NOMO-1 treated with dmso at 0.1 percent for 144 hours (cell line): ENCODE results near the gene BCAS4.
A peak's percentile ranks its signal among the peaks of the same experiment; 100 is the strongest.
"Not testable (repeated sequence)": the region's sequence is repeated elsewhere in the genome, so short reads cannot be mapped to it uniquely, and the experiment has no call there.

Experiments
- DNase-seq: peaks from one replicate; lab custom pipeline; 2025; ENCODE audit not compliant: unreplicated experiment; lab: John Stamatoyannopoulos, UW

The BCAS4 gene

GRCh38 chr20:50769551-50770085 is 25.2 kb upstream of the BCAS4 start:
- DNase-seq = not testable (repeated sequence)

DNA sequence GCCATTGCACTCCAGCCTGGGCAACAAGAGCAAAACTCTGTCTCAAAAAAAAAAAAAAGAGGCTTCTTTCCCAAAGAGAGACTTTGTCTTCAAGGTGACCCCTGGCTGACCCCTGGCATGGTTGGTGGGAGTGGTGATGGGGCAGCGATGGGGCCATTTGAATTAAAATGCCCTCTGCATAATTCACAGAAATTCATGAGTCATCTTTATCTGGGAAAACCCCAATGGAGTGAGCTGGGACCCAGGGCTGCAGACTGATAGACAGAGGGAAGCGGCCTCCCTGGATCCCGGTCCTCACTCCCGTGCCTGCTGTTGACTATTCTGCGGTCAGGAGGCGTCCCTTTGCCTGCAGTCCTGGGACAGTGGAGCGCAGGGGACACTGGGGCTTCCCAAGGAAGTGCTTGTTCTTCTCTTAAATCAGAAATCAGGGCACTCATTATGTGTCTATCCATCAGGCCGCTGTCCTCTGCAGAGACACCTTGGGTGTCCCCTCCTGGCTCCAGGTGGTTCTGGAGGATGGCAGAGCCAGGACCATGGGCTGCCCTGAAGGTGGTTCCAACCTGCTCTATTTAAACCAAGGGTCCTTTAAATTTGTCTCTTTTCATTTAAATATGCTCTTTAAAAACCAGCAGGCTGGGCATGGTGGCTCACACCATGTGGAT is 23.3 kb upstream of the BCAS4 start:
- DNase-seq = not testable (repeated sequence)

DNA sequence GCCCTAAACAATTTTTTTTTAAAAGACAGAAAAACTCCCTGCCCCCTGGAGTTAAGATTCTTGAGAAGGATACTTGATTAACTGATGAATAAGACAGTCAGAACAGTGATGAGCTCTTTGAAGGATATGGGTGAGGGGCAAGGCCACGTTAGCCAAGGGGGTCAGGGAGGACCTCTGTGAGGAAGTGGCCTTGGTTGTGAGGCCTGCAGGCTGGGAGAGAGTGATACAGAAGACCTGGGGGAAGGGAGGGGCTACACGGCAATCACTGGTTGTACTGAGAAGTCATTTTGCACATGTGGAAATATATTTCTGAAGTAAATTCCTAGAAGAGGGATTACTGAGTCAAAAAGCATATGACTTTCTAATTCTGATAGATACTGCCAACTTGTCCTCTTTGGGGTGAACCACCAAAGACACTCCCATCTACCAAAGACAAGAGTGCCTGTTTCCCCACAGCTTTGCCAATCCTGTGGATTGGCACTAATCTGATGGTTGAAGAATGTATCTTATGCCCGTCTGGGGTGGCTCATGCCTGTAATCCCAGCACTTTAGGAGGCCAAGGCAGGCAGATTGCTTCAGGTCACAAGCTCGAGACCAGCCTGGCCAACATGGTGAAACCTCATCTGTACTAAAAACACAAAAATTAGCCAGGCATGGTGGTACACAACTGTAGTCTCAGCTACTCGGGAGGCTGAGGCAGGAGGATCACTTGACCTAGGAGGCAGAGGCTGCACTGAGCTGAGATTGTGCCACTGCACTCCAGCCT is 22.3 kb upstream of the BCAS4 start:
- no peak for DNase-seq

GRCh38 chr20:50774515-50774914 is 20.3 kb upstream of the BCAS4 start:
- no peak for DNase-seq

DNA sequence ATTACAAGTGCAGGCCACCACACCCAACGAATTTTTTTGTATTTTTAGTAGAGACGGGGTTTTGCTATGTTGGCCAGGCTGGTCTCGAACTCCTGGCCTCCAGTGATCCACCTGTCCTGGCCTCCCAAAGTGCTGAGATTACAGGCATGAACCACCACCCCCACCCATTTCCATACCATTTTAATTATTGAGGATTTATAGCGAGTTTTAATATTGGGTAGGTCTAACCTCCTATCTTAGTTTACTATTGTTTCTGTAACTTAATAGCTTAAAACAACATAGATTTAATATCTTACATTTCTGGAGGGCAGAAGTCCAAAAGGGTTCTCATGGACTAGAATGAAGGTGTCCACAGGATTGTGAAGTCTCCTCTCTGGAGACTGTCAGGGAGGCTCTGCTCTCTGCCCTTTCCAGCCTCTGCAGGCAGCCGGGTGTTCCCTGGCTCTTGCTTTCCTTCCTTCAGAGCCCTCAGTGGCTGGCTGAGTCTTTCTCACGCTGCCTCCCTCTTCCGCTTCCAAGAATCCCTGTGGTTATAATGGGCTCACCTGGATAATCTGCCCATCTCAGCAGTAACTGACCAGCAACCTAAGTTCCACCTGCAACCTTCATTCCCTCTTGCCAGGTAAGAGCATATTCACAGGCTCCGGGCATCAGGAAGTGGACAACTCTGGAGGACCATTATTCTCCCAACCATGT is 18.6 kb upstream of the BCAS4 start:
- DNase-seq = no peak

GRCh38 chr20:50777373-50777772 is 17.5 kb upstream of the BCAS4 start:
- DNase-seq = no peak

GRCh38 chr20:50778994-50779393 is 15.9 kb upstream of the BCAS4 start:
- DNase-seq = not testable (repeated sequence)

DNA sequence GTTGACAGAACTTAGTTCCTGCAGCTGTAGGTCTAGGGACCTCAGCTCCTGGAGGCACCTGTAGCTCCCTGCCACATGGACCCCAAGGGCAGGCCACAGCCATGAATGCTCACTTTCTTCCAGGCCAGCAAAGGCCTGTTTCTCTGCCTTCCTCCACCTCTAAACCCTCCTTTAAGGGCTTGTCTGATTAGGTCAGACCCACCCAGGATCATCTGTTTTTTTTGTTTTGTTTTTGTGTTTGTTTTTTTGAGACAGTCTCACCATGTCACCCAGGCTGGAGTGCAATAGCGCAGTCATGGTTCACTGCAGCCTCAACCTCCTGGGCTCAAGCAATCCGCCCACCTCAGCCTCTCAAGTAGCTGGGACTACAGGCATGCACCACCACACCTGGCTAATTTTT is 11.5 kb upstream of the BCAS4 start:
- no peak for DNase-seq

GRCh38 chr20:50783903-50784302 is 11.0 kb upstream of the BCAS4 start:
- no peak for DNase-seq

- DNase-seq = peak; percentile 27
These were observed 10.4 kb upstream of the BCAS4 start for GRCh38 chr20:50784464-50784863.

GRCh38 chr20:50786703-50787102 is 8.2 kb upstream of the BCAS4 start:
- DNase-seq = no peak

- no peak for DNase-seq
These were observed 7.7 kb upstream of the BCAS4 start for GRCh38 chr20:50787181-50787580.

DNA sequence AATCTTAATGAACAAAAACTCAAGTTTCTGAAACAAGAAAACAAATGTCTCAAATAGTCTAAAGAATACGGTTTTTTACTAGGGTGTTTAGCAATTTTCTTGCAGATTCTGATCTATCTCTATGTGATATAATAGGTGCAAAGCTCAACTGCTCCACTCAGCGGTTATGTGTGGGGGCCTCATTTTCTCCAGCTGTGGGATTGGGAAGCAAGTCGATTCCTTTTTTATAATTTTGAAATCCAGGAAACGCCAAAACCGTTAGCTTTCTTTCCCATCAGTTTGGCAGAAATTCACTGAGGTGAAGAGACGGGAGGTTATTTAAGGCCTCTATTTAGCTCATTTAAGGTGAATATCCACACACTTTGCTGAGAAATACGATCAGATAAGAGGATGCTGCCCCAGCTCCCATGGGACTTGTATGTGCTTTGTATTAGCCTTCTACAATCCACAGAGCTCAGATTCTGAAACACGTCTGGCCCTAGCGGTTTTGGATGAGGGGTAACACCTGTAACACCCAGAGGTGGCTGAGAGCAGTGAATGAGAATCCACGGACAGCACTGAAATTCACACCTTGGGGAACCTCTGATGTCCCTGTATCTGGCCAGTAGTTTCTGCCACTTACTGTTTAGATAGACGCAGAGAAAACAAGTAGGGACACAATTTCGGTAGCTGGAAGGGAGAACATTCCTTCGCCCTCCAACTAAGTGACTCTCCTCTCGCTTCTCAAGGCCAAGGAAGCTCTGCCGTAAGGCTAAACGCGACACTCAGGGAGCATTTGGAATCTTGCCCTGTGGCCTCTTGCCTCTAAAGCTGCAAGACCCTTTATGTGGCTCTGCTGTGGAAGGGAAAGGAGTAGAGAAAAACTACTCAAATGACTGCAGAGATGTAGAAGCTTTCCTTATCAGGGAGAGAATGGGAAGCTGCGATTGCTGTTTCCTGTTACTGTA is 6.5 kb upstream of the BCAS4 start:
- DNase-seq = no peak

- DNase-seq = no peak
These were observed 4.8 kb upstream of the BCAS4 start for GRCh38 chr20:50789968-50790650.

- peak; percentile 72 for DNase-seq
These were observed 4.1 kb upstream of the BCAS4 start for GRCh38 chr20:50790651-50791277.

GRCh38 chr20:50792708-50793574 is 1.9 kb upstream of the BCAS4 start:
- DNase-seq = no peak

DNA sequence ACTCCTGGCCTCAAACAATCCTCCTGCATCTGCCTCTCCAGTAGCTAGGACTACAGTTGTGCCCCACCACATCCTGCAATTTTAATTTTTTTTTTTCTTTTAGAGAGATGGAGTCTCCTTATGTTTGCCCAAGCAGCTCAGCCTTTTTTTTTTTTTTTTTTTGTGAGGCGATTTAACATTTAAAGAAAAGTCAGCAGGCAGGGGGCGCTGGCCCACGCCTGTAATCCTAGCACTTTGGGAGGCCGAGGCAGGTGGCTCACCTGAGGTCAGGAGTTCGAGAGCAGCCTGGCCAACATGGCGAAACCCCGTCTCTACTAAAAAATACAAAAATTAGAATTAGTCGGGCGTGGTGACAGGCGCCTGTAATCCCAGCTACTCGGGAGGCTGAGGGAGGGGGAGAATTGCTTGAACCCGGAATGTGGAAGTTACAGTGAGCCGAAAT is 1.3 kb upstream of the BCAS4 start:
- DNase-seq = not testable (repeated sequence)

DNA sequence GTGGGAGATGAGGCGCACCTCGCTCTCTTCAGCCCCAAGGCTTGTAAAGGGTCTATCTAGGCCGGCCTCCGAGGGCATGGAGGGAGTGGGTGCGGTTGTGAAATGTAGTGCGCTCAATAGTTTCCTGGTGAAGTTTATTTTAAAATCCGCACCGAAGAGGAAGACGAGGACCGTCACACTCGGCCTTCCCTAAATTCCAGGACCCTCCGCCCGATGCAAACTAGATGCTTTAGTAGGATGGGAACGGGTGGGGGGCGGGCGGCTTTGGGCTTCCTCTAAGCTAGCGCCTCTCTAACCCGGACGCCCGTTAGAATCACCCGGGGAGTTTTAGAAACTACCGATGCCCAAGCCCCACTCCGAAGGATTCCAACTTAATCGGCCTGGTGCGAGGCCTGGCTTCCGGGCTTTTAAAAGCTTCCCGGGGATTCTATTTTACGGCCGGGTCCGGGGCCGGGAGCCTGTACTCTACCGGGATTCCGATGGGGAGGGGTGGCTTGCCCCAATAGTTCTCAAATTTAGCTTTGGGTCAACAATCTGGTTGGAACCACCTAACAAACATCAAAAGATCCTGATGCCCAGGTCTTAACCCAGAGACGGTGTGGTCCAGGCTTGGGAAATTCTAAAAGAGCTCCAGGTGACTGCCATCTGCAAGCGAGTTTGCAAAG is 548 bp upstream of the BCAS4 start:
- DNase-seq = no peak
